Measurements from ENCODE around the gene NRARP. TPM values are rescaled to one million over a fixed set of nuclear protein-coding genes. Genes with fewer than 3 reads are reported as not detected.

The NRARP gene
- total and polyA plus RNA-seq, 7 donors, result 0.73 to 7.5 (median 3.5) TPM

- WGBS, 3 donors, result 84 to 95% (median 90%) methylated on average over 5 to 6 of the region's 6 CpGs
- no peak overlapping the region for H3K27ac ChIP-seq
- no peaks in the 10 kb centered on the region for H3K9me3 ChIP-seq
- H3K4me1 ChIP-seq, result no peaks in the 10 kb centered on the region
- ATAC-seq, result no peak
- no peak overlapping the region for H3K4me3 ChIP-seq
- peaks cover 0 to 29% (median 15%) of the 10 kb centered on the region in 3 donors for H3K27me3 ChIP-seq (ENCODE audit: insufficient read depth in 3 of 3, low read length in 2 of 3)
- H3K36me3 ChIP-seq (ENCODE audit: insufficient read depth in 1 of 2, low read depth in 1 of 2), result no peaks in the 10 kb centered on the region
- TF ChIP-seq CTCF (IDR thresholded peaks at IDR 0.05), result no peak
- DNase-seq, result no peak
- intact Hi-C loops (cut with DNase I), result no loop called here
Measured at GRCh38 chr9:137312852-137313325, 10.8 kb upstream of the NRARP start.

GRCh38 chr9:137311986-137312851, 10.1 kb upstream of the NRARP start:
- Histone ChIP-seq H3K36me3 (ENCODE audit: insufficient read depth in 1 of 2, low read depth in 1 of 2) (no peaks in the 10 kb centered on the region), H3K27me3 (ENCODE audit: insufficient read depth in 3 of 3, low read length in 2 of 3) (peaks cover 0 to 27% (median 15%) of the 10 kb centered on the region in 3 donors), H3K4me1 (no peaks in the 10 kb centered on the region), H3K9me3 (no peaks in the 10 kb centered on the region), H3K27ac (no peak overlapping the region), H3K4me3 (no peak overlapping the region)
- no peak for TF ChIP-seq CTCF (IDR thresholded peaks at IDR 0.05)
- DNase-seq (no peak), ATAC-seq (no peak)
- intact Hi-C loops (cut with DNase I), result no loop called here
- WGBS, 3 donors, result 55 to 74% (median 57%) methylated on average over 22 to 28 of the region's 28 CpGs

GRCh38 chr9:137311171-137311985, 9.3 kb upstream of the NRARP start:
- H3K27me3 ChIP-seq (ENCODE audit: insufficient read depth in 3 of 3, low read length in 2 of 3), result peaks cover 0 to 27% (median 9%) of the 10 kb centered on the region in 3 donors
- no peaks in the 10 kb centered on the region for H3K9me3 ChIP-seq
- intact Hi-C loops (cut with DNase I), result no loop called here
- no peak for ATAC-seq
- peaks cover 4% of the 10 kb centered on the region for H3K4me1 ChIP-seq
- H3K27ac ChIP-seq, result no peak overlapping the region
- 50 to 65% (median 65%) methylated on average over 18 to 27 of the region's 27 CpGs for WGBS, 3 donors
- TF ChIP-seq CTCF (IDR thresholded peaks at IDR 0.05), result no peak
- H3K36me3 ChIP-seq (ENCODE audit: insufficient read depth in 1 of 2, low read depth in 1 of 2), result no peaks in the 10 kb centered on the region
- no peak overlapping the region for H3K4me3 ChIP-seq
- peak in 1 of 2 donors; percentile 52 for DNase-seq

- Histone ChIP-seq H3K9me3 (no peaks in the 10 kb centered on the region), H3K4me1 (peaks cover 14% of the 10 kb centered on the region), H3K27me3 (ENCODE audit: insufficient read depth in 3 of 3, low read length in 2 of 3) (peaks cover 0 to 28% (median 7%) of the 10 kb centered on the region in 3 donors), H3K36me3 (ENCODE audit: insufficient read depth in 1 of 2, low read depth in 1 of 2) (no peaks in the 10 kb centered on the region), H3K27ac (no peak overlapping the region), H3K4me3 (no peak overlapping the region)
- ATAC-seq, result no peak
- intact Hi-C loops (cut with DNase I), result no loop called here
- WGBS, 3 donors, result 70 to 82% (median 77%) methylated on average over 19 to 20 of the region's 20 CpGs
- TF ChIP-seq CTCF (IDR thresholded peaks at IDR 0.05), result no peak
- peak in 1 of 2 donors; percentile 51 for DNase-seq
Measured at GRCh38 chr9:137310189-137311052, 8.3 kb upstream of the NRARP start.
